NCI-H187 treated with DMSO at 0.1 percent for 48 hours (cell line): ENCODE results near the gene CDH8.

Experiments used
- DNase-seq: peaks from one replicate; lab custom pipeline; 2025; lab: John Stamatoyannopoulos, UW

Gene CDH8

DNA sequence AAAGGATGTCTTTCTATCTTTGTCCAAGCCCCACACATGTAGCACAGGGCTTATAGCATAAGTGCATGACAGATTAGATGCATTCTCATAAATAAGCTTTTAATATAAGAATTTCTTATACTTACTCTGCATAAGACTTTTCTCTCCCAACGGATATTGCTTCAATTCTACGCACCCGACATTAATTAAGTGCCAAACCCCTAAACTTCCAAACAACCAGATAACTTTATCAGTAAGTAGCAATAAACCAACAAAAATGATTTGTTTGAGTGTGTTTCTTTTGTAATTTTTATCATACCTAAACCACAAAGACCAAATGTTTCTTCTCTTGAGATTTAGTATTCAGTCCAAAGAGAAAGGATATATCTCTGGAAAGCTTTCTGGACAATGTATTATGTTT lies 391.5 kb downstream of the CDH8 start:
- no peak for DNase-seq

DNA sequence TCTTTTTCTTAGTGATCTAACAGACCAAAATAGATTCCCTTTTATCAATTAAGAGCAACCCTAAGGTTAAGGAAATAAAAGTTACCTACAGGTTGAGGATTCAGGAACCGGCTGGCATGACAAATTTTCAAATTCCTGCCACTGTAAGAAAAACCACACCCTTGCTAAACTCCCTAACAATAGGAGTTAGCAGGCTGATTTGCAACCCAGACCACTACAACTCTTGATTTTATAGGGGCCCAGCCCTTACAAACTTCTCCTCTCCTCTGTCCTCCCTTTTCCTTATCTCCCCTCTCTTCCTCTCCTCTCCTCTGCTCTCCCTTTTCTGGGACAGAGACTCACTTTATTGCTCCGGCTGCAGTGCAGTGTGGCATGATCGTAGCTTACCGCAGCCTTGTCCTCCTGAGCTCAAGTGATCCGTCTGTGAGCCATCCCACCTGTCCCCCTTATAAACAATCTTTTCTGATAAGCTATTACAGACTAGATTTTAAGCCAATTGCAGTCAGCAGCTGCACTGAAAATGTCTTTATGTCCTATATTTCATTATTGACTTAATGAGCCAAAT lies 418.9 kb downstream of the CDH8 start:
- DNase-seq, result no peak

DNA sequence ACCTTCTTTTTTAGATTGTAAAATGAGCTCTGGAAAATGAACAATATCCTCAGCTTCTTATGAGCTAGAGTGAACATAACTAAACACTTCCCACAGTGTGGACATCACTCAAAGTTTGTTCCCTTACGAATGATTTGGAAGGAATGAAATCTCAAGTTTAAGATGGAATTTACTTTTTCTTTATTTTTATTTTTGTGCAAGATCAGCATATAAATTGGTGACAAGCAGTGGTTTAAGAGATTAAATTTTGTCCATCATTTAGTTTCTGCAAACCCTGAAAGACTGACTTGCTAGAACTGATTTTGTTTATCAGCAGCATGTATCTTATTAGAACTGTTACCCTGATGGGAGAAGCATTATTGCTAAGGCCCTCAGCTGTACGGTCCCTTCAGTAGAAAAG lies 420.1 kb downstream of the CDH8 start:
- no peak for DNase-seq

DNA sequence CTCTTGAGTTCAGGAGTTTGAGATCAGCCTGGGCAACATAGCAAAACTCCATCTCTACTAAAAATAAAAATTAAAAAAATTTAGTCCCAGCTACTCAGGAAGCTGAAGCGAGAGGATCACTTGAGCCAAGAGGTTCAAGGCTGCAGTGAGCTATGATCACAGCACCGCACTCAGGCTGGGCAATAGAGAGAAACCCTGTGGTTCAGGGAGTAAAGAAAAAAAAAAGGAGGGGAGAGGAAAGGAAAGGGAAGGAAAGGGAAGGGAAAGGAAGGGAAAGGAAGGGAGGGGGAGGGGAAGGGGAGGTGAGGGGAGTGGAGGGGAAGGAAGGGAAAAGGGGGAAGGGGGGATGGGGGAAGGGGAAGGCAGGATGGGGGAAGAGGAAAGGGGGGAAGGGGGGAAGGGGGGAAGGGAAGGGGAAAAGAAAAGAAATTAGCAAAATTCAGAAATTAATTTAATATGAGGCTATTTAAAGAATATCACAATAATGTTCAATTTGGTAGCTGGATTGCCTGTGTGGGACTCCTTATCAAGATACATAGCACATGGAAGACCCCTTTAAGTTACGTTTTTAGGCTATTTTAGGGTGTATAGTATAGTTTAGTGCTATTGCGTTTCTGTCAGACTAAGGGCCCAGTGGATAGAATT lies 424.3 kb downstream of the CDH8 start:
- DNase-seq, result no peak

DNA sequence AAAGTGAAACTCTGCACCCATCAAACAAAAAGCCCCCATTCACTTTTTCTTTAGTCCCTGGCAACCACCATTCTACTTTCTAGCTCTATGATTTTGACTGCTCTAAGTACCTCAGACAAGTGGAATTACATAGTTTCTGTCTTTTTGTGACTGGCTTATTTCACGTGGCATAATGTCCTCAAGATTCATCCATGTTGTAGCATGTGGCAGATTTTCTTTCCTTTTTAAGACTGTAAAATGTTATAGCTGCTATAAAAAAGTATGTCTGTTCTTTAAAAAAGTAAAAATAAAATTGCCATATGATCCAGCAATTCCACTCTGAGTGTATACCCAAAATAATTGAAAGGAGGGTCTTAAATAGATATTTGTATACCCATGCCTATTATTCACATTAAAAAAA lies 429.7 kb downstream of the CDH8 start:
- DNase-seq, result no peak
